ENCODE results near the gene HELT. TPM values are rescaled to one million over a fixed set of nuclear protein-coding genes. Genes with fewer than 3 reads are reported as not detected.

HELT gene
- polyA plus RNA-seq, 3 donors: not detected

DNA sequence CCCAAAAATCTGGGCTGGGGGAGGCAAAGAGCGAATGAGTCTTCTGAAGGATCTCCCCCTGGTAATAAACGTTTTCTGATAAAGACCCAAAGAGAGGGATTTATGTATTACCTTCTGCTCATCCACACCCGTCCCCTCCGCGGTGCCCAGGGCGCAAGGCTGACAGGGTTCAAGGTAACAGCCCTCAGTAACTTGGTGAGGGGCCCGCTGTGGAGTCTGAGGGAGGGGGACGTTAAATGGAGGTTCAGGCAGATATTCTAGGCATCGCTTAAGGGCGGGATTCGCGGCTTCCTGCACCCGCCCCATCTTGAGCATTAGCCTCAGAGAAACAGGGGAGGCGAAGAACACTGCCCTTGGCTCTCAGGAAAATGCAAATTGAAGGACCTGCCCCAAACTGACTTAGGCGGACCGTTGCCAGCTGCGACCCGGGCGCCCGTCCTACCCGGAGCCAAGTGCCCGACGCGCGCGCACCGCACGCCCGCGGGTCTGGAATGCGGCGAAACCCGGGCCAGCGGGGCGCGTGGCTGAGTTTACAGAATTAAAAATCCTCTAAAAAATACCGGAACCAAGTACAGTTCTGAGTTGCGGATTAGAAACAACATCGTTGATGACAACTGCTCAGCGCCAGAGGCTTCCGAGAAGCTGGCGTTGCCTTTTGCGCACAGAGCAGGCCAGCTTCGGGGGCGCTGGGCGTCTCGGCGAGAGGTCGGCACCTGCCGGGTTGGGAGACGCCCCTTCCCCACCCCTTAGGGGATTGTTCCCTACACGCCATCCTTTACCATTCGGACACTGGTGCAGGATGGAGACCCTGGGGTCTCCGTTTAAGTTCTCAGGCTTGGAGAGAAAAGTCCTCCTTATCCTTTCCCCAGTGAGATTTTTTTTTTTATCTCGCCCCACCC is 2.8 kb downstream of the HELT start:
- no peaks in the 10 kb centered on the region for H3K4me1 ChIP-seq (ENCODE audit: control insufficient read depth in 1 of 2, insufficient read depth in 2 of 2, low read length in 2 of 2)
- no peak for TF ChIP-seq CTCF (IDR thresholded peaks at IDR 0.05)
- peaks cover 68 to 93% of the 10 kb centered on the region in 2 donors for H3K27me3 ChIP-seq (ENCODE audit: control insufficient read depth in 2 of 2, insufficient read depth in 2 of 2, low read length in 2 of 2)
- no peak overlapping the region for H3K4me2 ChIP-seq (replicated peaks; ENCODE audit: extremely low read depth, low read length, poor library complexity, severe bottlenecking)
- no peak overlapping the region for H3K27ac ChIP-seq (ENCODE audit: low read depth in 1 of 2, low read length in 2 of 2)
- H3K9me3 Mint-ChIP-seq: peaks cover 0 to 18% (median 0%) of the 10 kb centered on the region in 7 donors
- no peaks in the 10 kb centered on the region for H3K36me3 Mint-ChIP-seq
- H3K79me2 ChIP-seq (ENCODE audit: insufficient read depth, low read length): no peaks in the 10 kb centered on the region
- WGBS (ENCODE audit: insufficient coverage): 4% methylated on average over 47 of the region's 55 CpGs
- peaks cover 87 to 95% (median 89%) of the 10 kb centered on the region in 3 donors for H3K27me3 Mint-ChIP-seq (ENCODE audit: low read depth in 3 of 3)
- no peak overlapping the region for H2AFZ ChIP-seq (ENCODE audit: insufficient read depth, low read depth, low read length, poor library complexity, severe bottlenecking)
- no peak overlapping the region for H3K4me3 ChIP-seq (replicated peaks in 1 of 3; ENCODE audit: low read depth in 2 of 3, low read length in 3 of 3)
- no peak for DNase-seq
- H3K9ac ChIP-seq (ENCODE audit: insufficient read depth, low read length, poor library complexity, severe bottlenecking): no peak overlapping the region
- peaks cover 0 to 15% of the 10 kb centered on the region in 2 donors for H3K9me3 ChIP-seq (replicated peaks in 1 of 2; ENCODE audit: control insufficient read depth in 1 of 2, insufficient read depth in 1 of 2, low read length in 2 of 2)
- H3K4me3 Mint-ChIP-seq: peak overlapping the region in 1 of 2 donors; percentile 74
- H3K36me3 ChIP-seq (replicated peaks in 1 of 2; ENCODE audit: control insufficient read depth in 1 of 2, insufficient read depth in 2 of 2, low read length in 2 of 2): no peaks in the 10 kb centered on the region
- intact Hi-C loops (cut with micrococcal nuclease): no loop called here
- no peak overlapping the region for H3K27ac Mint-ChIP-seq
- peaks cover 8% of the 10 kb centered on the region for H3K4me1 Mint-ChIP-seq
- no peaks in the 10 kb centered on the region for H4K20me1 ChIP-seq (ENCODE audit: insufficient read depth, low read length)

GRCh38 chr4:185023471-185023870 is 5.2 kb downstream of the HELT start:
- Histone ChIP-seq H3K4me3 (replicated peaks in 1 of 3; ENCODE audit: low read depth in 2 of 3, low read length in 3 of 3) (no peak overlapping the region), H3K27ac (ENCODE audit: low read depth in 1 of 2, low read length in 2 of 2) (no peak overlapping the region), H4K20me1 (ENCODE audit: insufficient read depth, low read length) (no peaks in the 10 kb centered on the region), H3K4me2 (replicated peaks; ENCODE audit: extremely low read depth, low read length, poor library complexity, severe bottlenecking) (no peak overlapping the region), H2AFZ (ENCODE audit: insufficient read depth, low read depth, low read length, poor library complexity, severe bottlenecking) (no peak overlapping the region), H3K9me3 (replicated peaks in 1 of 2; ENCODE audit: control insufficient read depth in 1 of 2, insufficient read depth in 1 of 2, low read length in 2 of 2) (peaks cover 0 to 12% of the 10 kb centered on the region in 2 donors), H3K4me1 (ENCODE audit: control insufficient read depth in 1 of 2, insufficient read depth in 2 of 2, low read length in 2 of 2) (no peaks in the 10 kb centered on the region), H3K36me3 (replicated peaks in 1 of 2; ENCODE audit: control insufficient read depth in 1 of 2, insufficient read depth in 2 of 2, low read length in 2 of 2) (no peaks in the 10 kb centered on the region), H3K79me2 (ENCODE audit: insufficient read depth, low read length) (no peaks in the 10 kb centered on the region), H3K27me3 (ENCODE audit: control insufficient read depth in 2 of 2, insufficient read depth in 2 of 2, low read length in 2 of 2) (peaks cover 50 to 75% of the 10 kb centered on the region in 2 donors), H3K9ac (ENCODE audit: insufficient read depth, low read length, poor library complexity, severe bottlenecking) (no peak overlapping the region)
- TF ChIP-seq CTCF (IDR thresholded peaks at IDR 0.05): no peak
- H3K27me3 Mint-ChIP-seq (ENCODE audit: low read depth in 3 of 3): peaks cover 76 to 89% (median 78%) of the 10 kb centered on the region in 3 donors
- H3K4me3 Mint-ChIP-seq: peak overlapping the region in 1 of 2 donors; percentile 81
- no peaks in the 10 kb centered on the region for H3K36me3 Mint-ChIP-seq
- DNase-seq: no peak
- intact Hi-C loops (cut with micrococcal nuclease): no loop called here
- H3K9me3 Mint-ChIP-seq: peaks cover 0 to 14% (median 0%) of the 10 kb centered on the region in 7 donors
- no peak overlapping the region for H3K27ac Mint-ChIP-seq
- 58% methylated on average over 9 of the region's 9 CpGs for WGBS (ENCODE audit: insufficient coverage)
- H3K4me1 Mint-ChIP-seq: peaks cover 6% of the 10 kb centered on the region

Measured in CD14-positive monocyte (primary cell).